GM12892 (cell line): ENCODE results near the gene AQP6.

Source experiments
- POLR2A ChIP-seq: IDR thresholded peaks from 2 replicates; pipeline ENCODE4 v1.6.1; 2011; ENCODE audit warnings: low read depth, low read length, control low read depth
- POLR2AphosphoS5 ChIP-seq: IDR thresholded peaks from 2 replicates; pipeline ENCODE4 v1.6.1; 2011; ENCODE audit warnings: low read depth, low read length, control low read depth
- TAF1 ChIP-seq: IDR thresholded peaks from 2 replicates; pipeline ENCODE4 v1.6.1; 2011; ENCODE audit warnings: low read depth, mild to moderate bottlenecking, control low read depth, low read length, borderline replicate concordance

GRCh38 chr12:49956663-49957569, 15.8 kb upstream of the AQP6 start:
- no peak for TF ChIP-seq POLR2AphosphoS5
- TF ChIP-seq TAF1, result no peak
- no peak for TF ChIP-seq POLR2A
